Heart right ventricle (tissue), 16 donors: ENCODE results near the gene HMG20B. TPM values are rescaled to one million over a fixed set of nuclear protein-coding genes. Genes with fewer than 3 reads are reported as not detected.
A peak's percentile ranks its signal among the peaks of the same experiment; 100 is the strongest.

Source experiments
- ATAC-seq, 8 donors: fragments of 200-7000 bp; cut with Tn5 transposase; one replicate each; pipeline ENCODE4 v1.9.1; 2020; ENCODE audit warnings: mild to moderate bottlenecking in 8 of 8, moderate library complexity in 8 of 8, moderate number of reproducible peaks in 1 of 8
- DNase-seq, 2 donors: peaks; one replicate each; pipeline ENCODE4 v3.0.0-alpha.2; 2020
- H3K27ac ChIP-seq, 10 donors: fragments of 200-600 bp; sonication (generic) in 2 of 10; one replicate each; pipeline versions ENCODE4 v1.5.0 to v1.8.0; 2020 to 2022; ENCODE audit warnings: mild to moderate bottlenecking in 3 of 10
- H3K27me3 ChIP-seq, 7 donors: fragments of 200-600 bp; one replicate each; pipeline ENCODE4 v1.8.0; 2021 to 2022; ENCODE audit warnings: mild to moderate bottlenecking in 2 of 7
- H3K36me3 ChIP-seq, 9 donors: fragments of 200-600 bp; sonication (generic) in 1 of 9; one replicate each; pipeline versions ENCODE4 v1.5.0 to v1.8.0; 2020 to 2022; ENCODE audit warnings: mild to moderate bottlenecking in 2 of 9
- H3K4me1 ChIP-seq, 9 donors: fragments of 200-600 bp; sonication (generic) in 1 of 9; one replicate each; pipeline versions ENCODE4 v1.5.0 to v1.8.0; 2020 to 2022; ENCODE audit warnings: mild to moderate bottlenecking in 4 of 9
- H3K4me3 ChIP-seq, 10 donors: fragments of 200-600 bp; sonication (generic) in 2 of 10; one replicate each; pipeline versions ENCODE4 v1.5.0 to v1.8.0; 2020 to 2022; ENCODE audit warnings: mild to moderate bottlenecking in 7 of 10, moderate library complexity in 2 of 10
- H3K9me3 ChIP-seq, 11 donors: fragments of 200-600 bp in 10 of 11; sonication (generic) in 2 of 11; one replicate each; pipeline versions ENCODE4 v1.5.0 to v1.8.0; 2013 to 2022; ENCODE audit warnings: mild to moderate bottlenecking in 2 of 11, control low read depth in 1 of 11, moderate library complexity in 1 of 11
- WGBS, 2 donors: extraction: QIAGEN DNeasy Blood & Tissue Kit; methylation state at CpG; one replicate each; pipeline ENCODE4 v1.1.7; 2013; ENCODE audit warnings: inconsistent platforms in 1 of 2; 5-methylcytosine and 5-hydroxymethylcytosine counted together
- intact Hi-C, 10 donors: fragments of 100-400 bp; cut with DNase I; formaldehyde crosslinking; loops; one replicate each; pipeline versions ENCODE4 v1.11.1 to v1.14.2; 2022
- polyA plus RNA-seq, 2 donors: library from polyadenylated mRNA; stranded (reverse); fragments of 200-250 nt; gene quantifications; one replicate each; pipeline ENCODE4 v1.2.3, GENCODE V29; 2013
- total RNA-seq, 10 donors: library from RNA; stranded (reverse); fragmentation: NEBNext Ultra II Directional in 3 of 10; extraction: Animal tissue kit (Norgen Biotek cat#: 25700) in 3 of 10; gene quantifications; one replicate each; pipeline versions ENCODE4 v1.2.1 to v1.2.4, GENCODE V29; 2021 to 2023
- TF ChIP-seq, protein P1 (sequence below), 9 donors: fragments of 200-600 bp; sonication (generic) in 2 of 9; IDR thresholded peaks; one replicate each; pipeline versions ENCODE4 v1.5.0 to v1.8.0; 2021 to 2022; ENCODE audit warnings: antibody characterized with exemption in 9 of 9, mild to moderate bottlenecking in 5 of 9, moderate library complexity in 1 of 9
- donor health status: Arrhythmogenic right ventricular cardiomyopathy.
- donor health status: ischemic (EF 13 %, LVEDD 7.1; RV severe dilation, severe dysfunction).
- donor health status: healthy with polysubstance abuse.
- donor health status: DM: no; HTN: yes; CAD: no.
- donor health status: DM: no; HTN: no; CAD: no.
- donor health status: ischemic (EF 25% LVEDD 6.9; RV normal size, moderate dysfunction).
- donor health status: ischemic (EF 25% LVEDD 5.7; RV mildly dilated, moderate dysfunction).
- donor health status: healthy.
- donor health status: DM: yes; HTN: yes; CAD: no.
- donor health status: Ischemic cardiomyopathy.
- donor health status: ischemic (EF 35%, LVEDD 5.7; RV mildly dilated, moderate dysfunction).
- donor health status: nonischemic (EF 11% LVEDD 7.7; RV severe dilation, severe dysfunction).
- donor health status: DM: yes; HTN: yes; CAD: no.
- donor health status: PGD.
- donor health status: ischemic (EF 29% LVEDD 5.4; RV normal size, mild dysfunction).
- donor health status: nonischemic (EF 23%, LVEDD 6.1; RV moderate dilation, normal function).

Gene HMG20B
- total and polyA plus RNA-seq, 12 donors = 19.5 to 73.3 (median 32.0) TPM

DNA sequence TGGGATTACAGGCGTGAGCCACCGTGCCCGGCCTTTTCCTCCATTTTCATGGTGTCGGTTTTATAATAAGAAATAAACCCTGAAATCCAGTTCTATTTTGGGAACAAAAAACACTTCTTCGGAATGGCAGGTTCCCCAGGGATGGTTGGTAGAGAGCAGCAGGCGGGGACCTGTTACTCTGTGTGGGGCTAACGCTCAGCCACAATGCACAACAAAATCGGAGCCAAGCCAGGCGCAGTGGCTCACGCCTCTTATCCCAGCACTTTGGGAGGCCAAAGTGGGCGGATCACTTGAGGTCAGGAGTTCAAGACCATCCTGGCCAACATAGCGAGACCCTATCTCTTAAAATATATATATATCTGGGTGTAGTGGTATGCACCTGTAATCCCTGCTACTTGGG lies 28.3 kb downstream of the HMG20B start:
- Histone ChIP-seq H3K4me1 (peaks cover 0 to 26% (median 11%) of the 10 kb centered on the region in 9 donors), H3K36me3 (peaks cover 0 to 5% (median 0%) of the 10 kb centered on the region in 9 donors), H3K27ac (no peak overlapping the region), H3K9me3 (no peaks in the 10 kb centered on the region), H3K4me3 (no peak overlapping the region), H3K27me3 (peaks cover 0 to 12% (median 5%) of the 10 kb centered on the region in 7 donors)
- TF ChIP-seq, protein P1, sequence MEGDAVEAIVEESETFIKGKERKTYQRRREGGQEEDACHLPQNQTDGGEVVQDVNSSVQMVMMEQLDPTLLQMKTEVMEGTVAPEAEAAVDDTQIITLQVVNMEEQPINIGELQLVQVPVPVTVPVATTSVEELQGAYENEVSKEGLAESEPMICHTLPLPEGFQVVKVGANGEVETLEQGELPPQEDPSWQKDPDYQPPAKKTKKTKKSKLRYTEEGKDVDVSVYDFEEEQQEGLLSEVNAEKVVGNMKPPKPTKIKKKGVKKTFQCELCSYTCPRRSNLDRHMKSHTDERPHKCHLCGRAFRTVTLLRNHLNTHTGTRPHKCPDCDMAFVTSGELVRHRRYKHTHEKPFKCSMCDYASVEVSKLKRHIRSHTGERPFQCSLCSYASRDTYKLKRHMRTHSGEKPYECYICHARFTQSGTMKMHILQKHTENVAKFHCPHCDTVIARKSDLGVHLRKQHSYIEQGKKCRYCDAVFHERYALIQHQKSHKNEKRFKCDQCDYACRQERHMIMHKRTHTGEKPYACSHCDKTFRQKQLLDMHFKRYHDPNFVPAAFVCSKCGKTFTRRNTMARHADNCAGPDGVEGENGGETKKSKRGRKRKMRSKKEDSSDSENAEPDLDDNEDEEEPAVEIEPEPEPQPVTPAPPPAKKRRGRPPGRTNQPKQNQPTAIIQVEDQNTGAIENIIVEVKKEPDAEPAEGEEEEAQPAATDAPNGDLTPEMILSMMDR (IDR thresholded peaks at IDR 0.05) = no peak
- no peak for DNase-seq
- no peak for ATAC-seq
- 78 to 81% methylated on average over 12 of the region's 12 CpGs for WGBS, 2 donors
- intact Hi-C loops = no loop called here

DNA sequence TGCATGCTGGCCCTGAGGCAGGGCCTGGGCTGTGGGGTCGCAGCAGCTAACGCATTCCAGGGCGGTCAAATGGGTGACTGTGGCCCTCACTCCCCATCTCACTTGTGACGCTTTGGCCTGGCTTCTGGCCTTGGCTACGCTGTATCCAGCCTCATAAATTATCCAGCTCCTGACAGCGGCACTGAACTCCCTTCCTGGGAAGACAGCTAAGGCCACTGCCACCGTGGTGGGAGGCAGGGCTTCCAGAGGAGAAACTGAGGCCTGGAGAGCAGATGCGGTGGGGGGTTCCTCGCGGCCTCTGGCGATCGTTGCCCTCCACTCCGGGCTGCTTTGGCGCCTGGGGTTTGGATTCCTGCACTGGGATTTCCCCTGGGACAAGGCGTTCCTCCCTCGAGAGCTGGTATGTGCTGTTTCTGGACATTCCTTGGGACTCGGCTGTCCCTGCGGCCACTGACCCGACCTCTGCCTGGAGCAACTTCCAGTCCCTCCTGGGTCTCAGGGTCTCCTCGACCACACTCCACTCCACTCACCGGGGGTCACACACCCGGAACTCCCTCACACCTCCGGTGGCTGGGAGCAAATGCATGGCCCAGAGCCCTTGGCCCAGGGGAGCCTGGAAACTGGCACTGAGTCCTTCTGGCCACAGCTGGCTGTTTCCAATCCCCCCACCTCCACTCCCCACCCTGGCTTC lies 30.5 kb downstream of the HMG20B start:
- DNase-seq = no peak
- 55 to 69% methylated on average over 23 of the region's 23 CpGs for WGBS, 2 donors
- intact Hi-C loops = no loop called here
- Histone ChIP-seq H3K4me3 (no peak overlapping the region), H3K27me3 (peaks cover 0 to 28% (median 5%) of the 10 kb centered on the region in 7 donors), H3K9me3 (no peaks in the 10 kb centered on the region), H3K27ac (peak overlapping the region in 3 of 10 donors; percentile 15 to 44 (median 27)), H3K4me1 (peaks cover 7 to 48% (median 31%) of the 10 kb centered on the region in 9 donors), H3K36me3 (no peaks in the 10 kb centered on the region)
- no peak for ATAC-seq
- TF ChIP-seq, protein P1 (IDR thresholded peaks at IDR 0.05) = no peak

DNA sequence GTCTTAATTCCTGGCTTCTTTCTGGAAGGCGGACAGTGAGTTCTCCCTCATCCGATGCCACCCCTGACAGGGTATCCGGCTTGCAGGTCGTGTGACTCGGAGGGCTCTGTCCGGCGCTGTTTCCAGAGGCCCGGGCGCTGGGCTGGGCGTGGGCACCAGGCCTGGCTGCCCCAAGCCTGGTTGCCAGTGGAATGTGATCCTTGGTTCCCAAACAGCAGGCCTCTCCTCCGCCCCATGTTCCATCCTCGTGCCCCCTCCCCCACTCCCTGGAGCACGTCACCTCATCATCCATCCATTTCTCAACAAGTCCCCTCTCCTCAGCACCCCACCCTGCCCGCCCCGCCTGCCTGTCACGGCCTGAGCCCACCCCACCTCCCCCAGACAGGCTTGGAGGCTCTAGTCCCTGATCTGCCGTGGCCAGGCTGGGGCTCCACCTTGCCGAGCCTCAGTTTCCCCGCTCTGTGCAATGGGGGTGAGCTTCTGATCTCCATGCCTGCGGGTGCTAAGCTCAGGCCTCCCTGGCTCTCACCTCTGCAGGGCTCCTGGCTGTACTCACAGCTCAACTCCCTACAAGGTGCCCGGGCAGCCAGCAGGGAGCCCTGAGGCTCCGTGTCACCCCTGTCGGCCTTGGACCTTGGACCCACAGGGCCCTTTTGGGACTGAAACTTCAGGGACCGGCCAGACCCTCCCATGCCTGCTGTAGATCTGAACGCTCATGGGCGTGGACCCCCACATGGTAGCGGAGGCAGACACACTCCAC lies 31.7 kb downstream of the HMG20B start:
- Histone ChIP-seq H3K27me3 (peaks cover 0 to 28% (median 5%) of the 10 kb centered on the region in 7 donors), H3K9me3 (no peaks in the 10 kb centered on the region), H3K27ac (peak overlapping the region in 9 of 10 donors; percentile 20 to 92 (median 31)), H3K4me1 (peaks cover 10 to 60% (median 43%) of the 10 kb centered on the region in 9 donors), H3K36me3 (no peaks in the 10 kb centered on the region), H3K4me3 (peak overlapping the region in 9 of 10 donors; percentile 10 to 67 (median 60))
- TF ChIP-seq, protein P1 (IDR thresholded peaks at IDR 0.05) = no peak
- 75 to 78% methylated on average over 27 of the region's 27 CpGs for WGBS, 2 donors
- ATAC-seq (no peak), DNase-seq (no peak)
- intact Hi-C loops = no loop called here

DNA sequence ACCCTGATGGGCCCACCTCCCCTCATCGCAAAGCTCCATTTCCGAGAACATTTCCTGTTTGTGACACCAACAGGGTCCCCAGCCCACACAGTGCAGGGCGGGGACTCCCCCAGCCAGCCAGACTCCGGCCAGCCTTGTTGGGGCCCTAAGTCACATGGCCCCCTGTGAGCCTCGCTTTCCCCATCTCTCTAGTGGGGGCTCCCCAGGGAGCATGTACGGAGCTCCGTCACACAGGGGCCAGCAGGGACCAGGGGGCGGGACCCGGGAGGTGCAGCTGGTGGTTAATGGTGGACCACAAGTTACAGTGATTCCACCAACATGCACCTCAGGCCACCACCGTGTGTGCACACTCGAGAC lies 32.2 kb downstream of the HMG20B start:
- peak overlapping the region in 9 of 10 donors; percentile 10 to 67 (median 60) for H3K4me3 ChIP-seq
- DNase-seq = no peak
- peaks cover 10 to 65% (median 48%) of the 10 kb centered on the region in 9 donors for H3K4me1 ChIP-seq
- TF ChIP-seq, protein P1 (IDR thresholded peaks at IDR 0.05) = no peak
- intact Hi-C loops = no loop called here
- WGBS, 2 donors = 38 to 54% methylated on average over 11 of the region's 11 CpGs
- no peaks in the 10 kb centered on the region for H3K9me3 ChIP-seq
- ATAC-seq = no peak
- no peaks in the 10 kb centered on the region for H3K36me3 ChIP-seq
- H3K27me3 ChIP-seq = peaks cover 0 to 28% (median 5%) of the 10 kb centered on the region in 7 donors
- H3K27ac ChIP-seq = peak overlapping the region in 9 of 10 donors; percentile 20 to 92 (median 31)
